CD4-positive, alpha-beta T cell treated with Interleukin-21 for 1 hour (primary cell): Measurements from ENCODE around the gene CDH10.
A peak's percentile ranks its signal among the peaks of the same experiment; 100 is the strongest.

Experiments
- DNase-seq: peaks from one replicate; pipeline ENCODE4 v3.0.0-alpha.2; 2020

Gene CDH10

DNA sequence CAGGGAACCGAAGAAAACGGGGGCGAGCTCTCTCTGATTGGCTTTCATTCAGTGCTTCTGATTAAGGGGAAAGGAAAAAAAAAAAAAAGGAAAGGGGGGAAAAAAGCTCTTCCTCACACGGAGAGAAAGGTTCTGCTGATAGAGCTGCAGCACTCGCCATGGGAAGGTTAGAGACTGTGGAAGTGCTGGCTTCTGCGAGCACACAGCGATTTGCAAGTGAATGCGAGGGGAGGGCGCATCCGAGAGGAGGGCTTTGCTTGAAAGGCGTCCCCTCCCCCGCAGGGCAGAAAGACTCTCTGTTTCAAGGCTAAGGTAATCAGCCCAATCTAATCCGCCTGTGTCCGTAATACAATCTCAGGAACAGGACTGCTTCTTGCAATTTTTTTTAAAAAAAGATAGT is at the start of gene CDH10:
CDH10 (minus strand) TSS at position 218 of the 400 bp plus-strand sequence. CDS start 51,488 bp downstream, outside the sequence.
- no peak for DNase-seq

- DNase-seq = no peak
These were observed 48.8 kb upstream of the CDH10 start for GRCh38 chr5:24693609-24694008.

DNA sequence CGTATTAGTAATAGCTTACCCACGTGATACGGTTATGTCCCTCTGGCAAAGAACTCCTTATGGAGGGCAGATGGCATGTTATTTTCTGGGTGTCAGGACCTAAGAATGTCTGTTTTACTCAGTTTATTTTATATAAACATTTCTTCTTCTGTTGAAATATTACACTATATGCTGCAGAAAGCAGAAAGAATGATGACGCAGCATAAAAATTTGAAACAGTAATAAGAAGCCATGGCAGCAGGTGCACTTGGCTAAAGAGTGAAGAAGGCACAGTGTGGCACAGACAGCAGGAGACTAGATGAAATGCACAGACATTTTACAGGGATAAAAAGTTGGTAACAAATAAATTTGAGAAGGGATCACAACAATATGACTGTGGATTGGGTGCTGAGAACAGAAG is 46.3 kb upstream of the CDH10 start:
- no peak for DNase-seq

DNA sequence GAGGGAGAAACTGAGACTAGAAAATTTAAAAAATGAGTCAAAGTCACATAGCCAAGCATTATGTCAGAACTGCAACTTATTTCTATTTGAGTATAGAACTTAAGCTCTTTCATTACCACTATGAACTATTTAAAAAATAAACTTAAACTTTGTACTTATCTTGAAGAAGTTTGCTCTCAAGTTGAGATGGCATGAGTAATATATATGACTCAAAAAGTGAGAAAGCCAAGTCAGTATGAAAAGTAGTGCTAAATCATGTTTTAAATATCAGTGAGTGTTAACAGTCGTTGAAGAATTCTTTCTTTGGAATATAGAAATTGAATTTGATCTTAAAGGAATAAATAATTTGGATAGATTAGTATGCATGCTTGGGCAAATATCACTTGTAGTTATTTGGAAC is 36.3 kb upstream of the CDH10 start:
- DNase-seq = no peak

DNA sequence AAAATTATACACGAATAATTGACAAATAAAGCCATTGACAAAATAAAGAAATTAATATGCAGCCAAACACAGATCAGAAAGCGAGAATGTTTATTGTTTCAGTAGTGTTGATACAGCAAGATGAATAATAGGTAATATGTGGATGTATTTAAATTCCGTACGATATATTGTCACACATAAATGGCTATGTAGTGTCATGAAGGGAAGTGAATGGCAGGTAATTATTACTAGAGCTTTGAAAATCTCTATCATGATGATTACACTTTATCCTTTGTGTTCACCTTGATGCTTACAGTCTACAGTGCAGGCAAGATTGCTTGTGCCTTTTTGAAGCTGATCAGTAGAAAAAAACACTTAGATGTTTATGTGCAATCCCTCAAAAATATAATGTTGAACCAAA is 23.3 kb upstream of the CDH10 start:
- DNase-seq = no peak

GRCh38 chr5:24649531-24649930 is 4.8 kb upstream of the CDH10 start:
- no peak for DNase-seq

DNA sequence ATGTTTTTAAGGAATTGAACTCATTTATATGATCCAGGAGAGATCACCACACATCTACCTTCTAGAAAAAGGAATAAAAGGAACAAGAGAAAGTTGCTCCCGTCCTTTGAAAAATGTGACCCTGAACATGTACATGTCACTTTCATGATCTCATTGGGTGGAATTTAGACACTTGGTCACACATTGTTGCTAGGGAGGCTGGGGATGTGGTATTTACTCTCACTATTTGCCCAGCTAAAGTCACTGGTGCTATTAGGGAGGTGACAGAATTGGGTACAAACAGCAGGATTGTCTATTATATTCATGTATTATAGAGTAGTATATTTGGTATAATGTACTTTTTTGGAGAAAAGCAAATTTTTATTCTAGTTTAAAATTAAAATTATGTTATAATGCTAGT is 2.1 kb upstream of the CDH10 start:
- no peak for DNase-seq

DNA sequence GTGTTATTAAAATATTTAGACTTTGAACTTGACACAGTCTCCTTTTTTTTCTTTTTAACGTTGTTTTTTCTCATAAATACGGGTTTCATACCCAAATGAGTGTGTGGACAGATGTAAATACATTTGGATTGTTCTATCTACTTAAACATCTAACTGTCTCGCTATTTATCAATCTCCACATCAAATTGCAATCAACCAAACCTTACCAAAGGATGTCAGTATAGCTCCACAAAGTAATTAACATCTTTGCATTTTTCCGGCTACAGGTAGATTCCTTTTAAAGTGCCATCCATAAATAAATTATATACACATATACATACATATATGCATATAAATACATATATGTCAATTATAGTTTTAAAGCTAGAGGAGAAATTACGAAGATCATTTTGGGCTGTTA is 705 bp upstream of the CDH10 start:
- DNase-seq = no peak

DNA sequence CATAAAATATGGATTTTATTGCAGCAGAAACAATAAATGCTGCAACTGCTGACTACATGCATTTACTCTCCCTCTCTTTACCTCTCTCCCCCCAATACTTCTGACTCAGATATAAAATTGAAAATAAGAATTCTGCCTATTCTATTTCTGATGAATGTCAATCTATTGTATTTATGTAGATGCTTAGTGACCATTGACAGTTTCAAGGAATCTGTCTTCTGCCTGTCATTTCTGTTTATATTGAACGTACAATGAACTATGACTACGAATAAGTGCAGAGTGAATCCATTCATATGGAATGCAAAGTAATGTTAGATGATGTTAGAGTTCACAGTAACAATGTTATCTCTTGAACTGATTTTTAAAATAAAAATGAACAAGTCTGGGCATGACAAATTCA is 898 bp downstream of the CDH10 start:
- no peak for DNase-seq

DNA sequence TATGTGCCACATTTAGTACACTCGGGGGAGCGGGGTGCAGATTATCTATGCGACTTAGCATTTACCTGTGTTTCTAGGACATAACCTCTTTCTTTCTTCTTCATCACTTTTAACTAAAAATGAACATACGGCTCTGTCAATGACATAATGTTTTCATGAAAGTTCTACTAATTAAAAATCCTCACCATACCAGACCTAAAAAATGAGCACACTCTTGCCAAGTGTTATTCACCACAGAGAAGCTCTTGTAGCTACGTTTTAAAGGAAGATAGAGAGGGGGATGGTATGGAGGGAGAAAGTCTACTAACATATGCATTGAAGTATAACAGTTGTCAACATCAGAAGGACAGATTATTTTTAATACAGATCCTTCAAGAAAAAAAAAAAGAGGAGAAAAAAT is 1.6 kb downstream of the CDH10 start:
- no peak for DNase-seq

GRCh38 chr5:24642022-24642421 is 2.8 kb downstream of the CDH10 start:
- DNase-seq = peak; percentile 0

DNA sequence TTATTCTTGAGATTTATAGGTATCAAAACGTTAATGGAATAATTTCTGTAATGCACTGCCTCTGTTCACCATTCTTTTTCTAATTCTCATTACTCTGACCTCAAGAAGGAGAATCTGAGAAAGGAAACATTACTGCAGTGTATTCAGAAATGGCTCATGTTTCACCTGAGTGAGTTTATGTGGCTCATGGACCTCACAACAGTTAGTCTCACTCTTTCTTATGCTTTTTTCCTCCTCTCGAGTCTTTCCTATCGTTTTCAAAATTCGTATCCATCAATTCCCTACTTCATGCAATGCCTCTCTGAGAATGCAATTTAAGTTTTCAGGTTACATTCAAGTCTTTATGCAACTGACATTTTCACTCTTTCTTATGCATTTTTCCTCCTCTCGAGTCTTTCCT is 9.6 kb downstream of the CDH10 start:
- DNase-seq = no peak

DNA sequence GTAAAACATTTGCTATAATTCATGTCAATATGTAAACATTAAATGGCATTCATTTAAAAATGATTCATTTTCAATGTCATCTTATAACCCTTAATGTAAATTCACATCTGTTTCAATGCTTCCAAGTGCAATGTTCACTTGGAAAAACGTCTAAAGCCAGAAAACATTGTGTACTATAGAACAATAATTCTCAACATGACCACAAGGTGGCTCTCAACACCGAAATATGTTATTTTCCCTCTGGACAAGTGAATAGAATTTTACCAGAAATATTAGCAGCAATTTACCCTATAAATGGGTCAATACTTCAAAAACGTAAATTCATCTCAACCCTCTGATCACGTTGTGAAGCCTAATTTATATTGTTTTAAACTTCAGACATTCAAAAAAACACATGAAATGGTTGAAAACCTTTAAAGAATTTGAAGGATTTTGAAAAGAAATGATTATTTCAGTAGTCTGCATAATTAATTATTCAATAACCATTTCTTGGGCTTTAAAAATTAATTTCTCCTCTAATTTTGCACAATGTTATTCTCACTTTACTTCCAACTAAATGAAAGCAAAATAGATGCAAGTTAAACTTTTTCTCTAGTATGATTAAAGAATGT is 11.0 kb downstream of the CDH10 start:
- DNase-seq = no peak

GRCh38 chr5:24632353-24632752 is 12.4 kb downstream of the CDH10 start:
- no peak for DNase-seq

- DNase-seq = no peak
These were observed 13.9 kb downstream of the CDH10 start for GRCh38 chr5:24630918-24631317.

- DNase-seq = no peak
These were observed 15.0 kb downstream of the CDH10 start for GRCh38 chr5:24629798-24630197.

DNA sequence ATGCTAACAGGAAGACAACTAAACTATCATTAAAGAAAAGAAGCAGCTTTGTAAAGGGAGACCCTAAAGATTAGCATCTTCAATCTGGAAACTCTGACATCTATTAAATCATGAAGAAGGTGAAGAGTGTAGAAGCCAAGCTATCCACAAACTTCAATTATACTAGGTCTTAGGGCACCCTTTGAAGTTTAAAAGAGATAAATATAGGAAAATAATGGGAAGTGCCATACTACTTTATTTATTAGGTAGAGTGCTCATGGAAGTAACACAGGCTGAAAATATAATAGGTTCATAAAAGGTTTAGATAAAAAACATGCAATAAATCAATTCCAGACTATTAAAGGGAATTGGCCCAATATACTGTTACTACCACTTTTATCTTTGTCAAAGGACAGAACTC is 19.9 kb downstream of the CDH10 start:
- DNase-seq = no peak

GRCh38 chr5:24623624-24624023 is 21.2 kb downstream of the CDH10 start:
- no peak for DNase-seq

GRCh38 chr5:24623031-24623430 is 21.7 kb downstream of the CDH10 start:
- no peak for DNase-seq

GRCh38 chr5:24621792-24622191 is 23.0 kb downstream of the CDH10 start:
- no peak for DNase-seq

DNA sequence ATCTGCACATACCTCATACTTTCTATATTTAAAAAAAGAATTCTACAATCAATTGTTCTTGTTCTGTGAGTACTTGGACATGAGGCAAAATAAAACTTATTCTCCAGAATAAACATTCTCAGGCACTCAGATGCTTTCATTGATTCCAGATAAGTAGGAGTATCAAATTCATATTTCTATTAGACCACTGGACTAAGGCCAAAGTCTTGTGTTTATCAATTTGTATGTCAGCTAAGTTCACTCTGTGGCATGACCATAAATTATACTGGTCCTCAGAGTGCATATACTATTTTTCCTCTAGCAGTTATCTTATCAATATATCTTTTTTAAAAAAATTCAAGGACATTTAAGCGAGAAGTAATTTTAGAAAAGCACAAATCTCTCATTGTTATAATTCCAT is 28.2 kb downstream of the CDH10 start:
- DNase-seq = no peak

- DNase-seq = no peak
These were observed 29.6 kb downstream of the CDH10 start for GRCh38 chr5:24615159-24615558.

DNA sequence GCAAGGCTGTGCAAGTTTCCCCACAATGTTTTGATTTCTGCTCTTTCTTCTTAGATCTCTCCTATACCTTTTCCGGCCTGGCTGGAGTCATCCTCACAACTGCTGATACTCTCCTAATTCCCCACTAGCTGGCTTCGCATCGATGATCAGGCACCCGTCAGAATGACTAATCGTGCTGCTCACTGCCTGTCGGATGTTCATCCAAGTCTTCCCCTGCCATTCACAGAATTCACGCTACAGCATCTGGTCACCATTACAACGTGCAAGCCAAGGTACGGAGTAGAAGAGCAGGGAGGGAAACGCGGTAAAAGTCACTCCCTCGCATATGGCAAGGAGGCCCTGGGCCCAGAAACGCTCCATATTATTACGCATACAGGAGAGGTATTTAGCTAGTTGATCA is 35.1 kb downstream of the CDH10 start:
- no peak for DNase-seq

- no peak for DNase-seq
These were observed 37.8 kb downstream of the CDH10 start for GRCh38 chr5:24606971-24607370.

DNA sequence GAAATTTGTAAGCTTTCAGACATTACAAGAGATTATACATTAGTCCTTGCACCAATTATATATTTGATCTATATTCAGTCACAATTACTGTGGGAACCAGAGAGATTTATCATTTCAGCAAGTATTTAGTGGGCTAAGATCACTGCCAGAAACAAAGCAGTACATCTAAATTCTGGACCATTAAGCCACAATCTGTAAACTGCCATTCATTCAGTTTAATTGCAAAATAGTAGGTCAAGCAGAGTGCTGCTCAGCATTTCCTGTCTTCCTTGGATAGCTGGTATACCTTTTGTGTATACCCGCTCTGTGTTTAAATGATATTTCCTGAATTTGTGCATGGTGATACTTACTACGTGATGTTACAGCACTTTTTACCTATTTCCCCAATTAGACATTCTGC is 42.6 kb downstream of the CDH10 start:
- no peak for DNase-seq

- DNase-seq = no peak
These were observed 45.8 kb downstream of the CDH10 start for GRCh38 chr5:24598956-24599355.
